WTC11 (cell line): ENCODE results near the gene PIGO. TPM values are rescaled to one million over a fixed set of nuclear protein-coding genes. Genes with fewer than 3 reads are reported as not detected.
A peak's percentile ranks its signal among the peaks of the same experiment; 100 is the strongest.

ENCODE experiments used
- ATAC-seq: fragments of 200-7000 bp; cut with Tn5 transposase; 2 replicates; pipeline ENCODE4 v1.10.0; 2021; ENCODE audit warnings: mild to moderate bottlenecking, moderate library complexity
- CTCF ChIA-PET: fragments of 300-600 bp; sonication (Branson Sonifier 250); formaldehyde crosslinking; loops from one replicate; lab custom pipeline; 2021; ENCODE audit warnings: antibody characterized with exemption; lab: Charles Lee
- POLR2A ChIA-PET: fragments of 350-600 bp; sonication (Branson Sonifier 250); formaldehyde crosslinking; loops from one replicate; lab custom pipeline; 2021; ENCODE audit warnings: antibody characterized with exemption; lab: Charles Lee
- DNase-seq: peaks from one replicate; pipeline ENCODE4 v3.0.0; 2021; ENCODE audit warnings: low spot score
- H3K27ac Mint-ChIP-seq: 2 replicates; pipeline ENCODE4 v1.8.0; 2021; ENCODE audit warnings: mixed read lengths
- H3K27me3 Mint-ChIP-seq: 2 replicates; pipeline ENCODE4 v1.8.0; 2021; ENCODE audit warnings: low read depth, mild to moderate bottlenecking, moderate library complexity, mixed read lengths
- H3K36me3 Mint-ChIP-seq: 2 replicates; pipeline ENCODE4 v1.8.0; 2021; ENCODE audit warnings: mixed read lengths
- H3K4me1 Mint-ChIP-seq: 2 replicates; pipeline ENCODE4 v1.8.0; 2022; ENCODE audit warnings: mixed read lengths
- H3K4me3 Mint-ChIP-seq: 2 replicates; pipeline ENCODE4 v1.8.0; 2021; ENCODE audit warnings: mild to moderate bottlenecking, moderate library complexity, mixed read lengths
- H3K9me3 Mint-ChIP-seq: 2 replicates; pipeline ENCODE4 v1.8.0; 2021; ENCODE audit warnings: mixed read lengths
- ATF2 ChIP-seq: sonication (generic); formaldehyde crosslinking; IDR thresholded peaks from 2 replicates; pipeline ENCODE4 v1.8.1; 2022; ENCODE audit warnings: low read depth, missing genetic modification reagents, borderline replicate concordance
- E2F1 ChIP-seq: sonication (generic); formaldehyde crosslinking; IDR thresholded peaks from 2 replicates; pipeline ENCODE4 v1.8.0; 2022; ENCODE audit warnings: mild to moderate bottlenecking, missing genetic modification reagents
- E2F5 ChIP-seq: sonication (generic); formaldehyde crosslinking; IDR thresholded peaks from 2 replicates; pipeline ENCODE4 v1.8.1; 2022; ENCODE audit warnings: mild to moderate bottlenecking, moderate library complexity, missing genetic modification reagents
- ELF4 ChIP-seq: sonication (generic); formaldehyde crosslinking; IDR thresholded peaks from 2 replicates; pipeline ENCODE4 v1.8.1; 2022; ENCODE audit warnings: low read depth, mild to moderate bottlenecking, moderate library complexity, missing genetic modification reagents
- FOXK1 ChIP-seq: sonication (generic); formaldehyde crosslinking; IDR thresholded peaks from 2 replicates; pipeline ENCODE4 v1.8.0; 2022; ENCODE audit warnings: mild to moderate bottlenecking, moderate library complexity, missing genetic modification reagents
- FOXP1 ChIP-seq: sonication (generic); formaldehyde crosslinking; IDR thresholded peaks from 2 replicates; pipeline ENCODE4 v1.8.0; 2022; ENCODE audit warnings: missing genetic modification reagents, mild to moderate bottlenecking, moderate library complexity, borderline replicate concordance
- GRHL2 ChIP-seq: fragments of 250-450 bp; sonication (Bioruptor Pico); IDR thresholded peaks from 2 replicates; pipeline ENCODE4 v1.8.0; 2022; ENCODE audit warnings: mild to moderate bottlenecking, moderate library complexity; ENCODE audit not compliant: insufficient replicate concordance, severe bottlenecking
- MAX ChIP-seq: sonication (generic); formaldehyde crosslinking; IDR thresholded peaks from 2 replicates; pipeline ENCODE4 v1.8.0; 2022; ENCODE audit warnings: mild to moderate bottlenecking, missing genetic modification reagents
- MYBL2 ChIP-seq: sonication (generic); formaldehyde crosslinking; IDR thresholded peaks from 2 replicates; pipeline ENCODE4 v1.8.1; 2023; ENCODE audit warnings: mild to moderate bottlenecking, moderate library complexity, missing genetic modification reagents
- NFYB ChIP-seq: sonication (generic); formaldehyde crosslinking; conservative IDR thresholded peaks from 2 replicates; pipeline ENCODE4 v1.8.0; 2022; ENCODE audit warnings: low read depth, missing genetic modification reagents
- PREB ChIP-seq: sonication (generic); formaldehyde crosslinking; IDR thresholded peaks from 2 replicates; pipeline ENCODE4 v1.8.1; 2022; ENCODE audit warnings: mild to moderate bottlenecking, missing genetic modification reagents, moderate library complexity, borderline replicate concordance
- SMAD3 ChIP-seq: sonication (generic); formaldehyde crosslinking; IDR thresholded peaks from 2 replicates; pipeline ENCODE4 v1.8.0; 2022; ENCODE audit warnings: missing genetic modification reagents, mild to moderate bottlenecking, borderline replicate concordance
- SMAD4 ChIP-seq: sonication (generic); formaldehyde crosslinking; IDR thresholded peaks from 2 replicates; pipeline ENCODE4 v1.8.0; 2022; ENCODE audit warnings: mild to moderate bottlenecking, missing genetic modification reagents
- SP1 ChIP-seq: sonication (generic); formaldehyde crosslinking; conservative IDR thresholded peaks from 2 replicates; pipeline ENCODE4 v1.8.1; 2022; ENCODE audit warnings: missing genetic modification reagents
- TP53 ChIP-seq: sonication (generic); formaldehyde crosslinking; IDR thresholded peaks from 2 replicates; pipeline ENCODE4 v1.8.1; 2023; ENCODE audit warnings: mild to moderate bottlenecking, missing genetic modification reagents
- USF1 ChIP-seq: sonication (generic); formaldehyde crosslinking; IDR thresholded peaks from 2 replicates; pipeline ENCODE4 v1.8.0; 2022; ENCODE audit warnings: mild to moderate bottlenecking, missing genetic modification reagents
- USF2 ChIP-seq: sonication (generic); formaldehyde crosslinking; IDR thresholded peaks from 2 replicates; pipeline ENCODE4 v1.8.1; 2023; ENCODE audit warnings: mild to moderate bottlenecking, missing genetic modification reagents, moderate library complexity
- ZNF121 ChIP-seq: sonication (generic); formaldehyde crosslinking; IDR thresholded peaks from 2 replicates; pipeline ENCODE4 v1.8.0; 2023; ENCODE audit warnings: missing genetic modification reagents
- ZNF425 ChIP-seq: fragments of 250-450 bp; sonication (Bioruptor Pico); conservative IDR thresholded peaks from 2 replicates; pipeline ENCODE4 v1.9.0; 2021; ENCODE audit warnings: mild to moderate bottlenecking
- total RNA-seq: library from RNA; stranded (reverse); gene quantifications from 3 replicates; pipeline ENCODE4 v1.2.3, GENCODE V29; 2021

The PIGO gene
- total RNA-seq, 1 experiment from 2014 or later, result 23.8 TPM

- POLR2A ChIA-PET, result interaction anchor here (0.6 to 1.9 kb wide), 8 partner anchors 13 to 126 kb away, joined by 3 to 14 read pairs (median 4); partner anchors contain the start of genes DNAJB5, FANCG, PIGO and STOML2
- peak; percentile 66 for ATAC-seq
- no peaks in the 10 kb centered on the region for H3K36me3 Mint-ChIP-seq
- TF ChIP-seq SP1 (CRISPR knock-in tag) (peak; percentile 84), TP53 (CRISPR knock-in tag) (no peak), E2F5 (CRISPR knock-in tag) (0 out of 2 replicates have a peak, but pooled peaks have one; percentile 63), SMAD4 (CRISPR knock-in tag) (no peak), USF1 (peak; percentile 86), ZNF121 (0 out of 2 replicates have a peak, but pooled peaks have one; percentile 16), NFYB (CRISPR knock-in tag) (peak; percentile 52; the same call in 1 of the 2 replicates), USF2 (CRISPR knock-in tag) (peak; percentile 83), FOXK1 (CRISPR knock-in tag) (peak; percentile 95), MAX (CRISPR knock-in tag) (peak; percentile 94), ELF4 (CRISPR knock-in tag) (no peak), E2F1 (CRISPR knock-in tag) (no peak)
- TF ChIP-seq, all 79 proteins: peak for 8
- H3K4me1 Mint-ChIP-seq, result peaks cover 33% of the 10 kb centered on the region
- CTCF ChIA-PET, result interaction anchor here (0.5 to 3.4 kb wide), 27 partner anchors 11 to 611 kb away, joined by 3 to 77 read pairs (median 5); partner anchors contain the start of genes FANCG, PIGO, RUSC2 and STOML2
- no peaks in the 10 kb centered on the region for H3K9me3 Mint-ChIP-seq
- peak within 1 kb of the TSS; percentile 98 for H3K4me3 Mint-ChIP-seq
- peak within 1 kb of the TSS; percentile 96 for H3K27ac Mint-ChIP-seq
- DNase-seq, result peak; percentile 100
- H3K27me3 Mint-ChIP-seq, result no peaks in the 10 kb centered on the region
These were observed 19.5 kb upstream of the PIGO start, which contains the start of gene ATOSB for GRCh38 chr9:35115680-35116538. ATOSB (minus strand) TSS chr9:35115862; CDS start chr9:35108274, 7,588 bp downstream.

GRCh38 chr9:35114840-35115628 is 18.6 kb upstream of the PIGO start:
- Mint-ChIP-seq H3K36me3 (no peaks in the 10 kb centered on the region), H3K27me3 (no peaks in the 10 kb centered on the region), H3K4me1 (peaks cover 37% of the 10 kb centered on the region), H3K27ac (peak overlapping the region; percentile 95; the same call in 1 of the 2 replicates), H3K9me3 (no peaks in the 10 kb centered on the region), H3K4me3 (peak overlapping the region; percentile 98)
- ATAC-seq (no peak), DNase-seq (no peak)
- CTCF ChIA-PET, result interaction anchor here (0.5 to 3.4 kb wide), 33 partner anchors 12 to 612 kb away, joined by 3 to 77 read pairs (median 5); partner anchors contain the start of genes PIGO, RUSC2, STOML2 and UNC13B
- POLR2A ChIA-PET, result interaction anchor here (0.6 to 2.0 kb wide), 9 partner anchors 12 to 225 kb away, joined by 3 to 16 read pairs (median 7); partner anchors contain the start of genes DNAJB5, FANCG, STOML2 and UNC13B
- no peak for TF ChIP-seq SMAD4 (CRISPR knock-in tag)
- TF ChIP-seq GRHL2 (CRISPR knock-in tag), result no peak
- no peak for TF ChIP-seq SMAD3 (CRISPR knock-in tag)
- TF ChIP-seq MYBL2 (CRISPR knock-in tag), result no peak
- no peak for TF ChIP-seq FOXP1
- TF ChIP-seq E2F1 (CRISPR knock-in tag), result no peak
- TF ChIP-seq PREB (CRISPR knock-in tag), result no peak
- TF ChIP-seq ELF4 (CRISPR knock-in tag), result no peak
- TF ChIP-seq ZNF425 (CRISPR knock-in tag), result no peak
- TF ChIP-seq ATF2 (CRISPR knock-in tag), result no peak
